GM21381 (cell line): ENCODE data around the gene TDRD3.
"Not testable (repeated sequence)": the region's sequence is repeated elsewhere in the genome, so short reads cannot be mapped to it uniquely, and the experiment has no call there.

ENCODE experiments used
- ATAC-seq: cut with Tn5 transposase; IDR thresholded peaks from one replicate; pipeline ENCODE4 v1.9.1; 2021; ENCODE audit warnings: mild to moderate bottlenecking, moderate library complexity; ENCODE audit not compliant: unreplicated experiment

The TDRD3 gene

DNA sequence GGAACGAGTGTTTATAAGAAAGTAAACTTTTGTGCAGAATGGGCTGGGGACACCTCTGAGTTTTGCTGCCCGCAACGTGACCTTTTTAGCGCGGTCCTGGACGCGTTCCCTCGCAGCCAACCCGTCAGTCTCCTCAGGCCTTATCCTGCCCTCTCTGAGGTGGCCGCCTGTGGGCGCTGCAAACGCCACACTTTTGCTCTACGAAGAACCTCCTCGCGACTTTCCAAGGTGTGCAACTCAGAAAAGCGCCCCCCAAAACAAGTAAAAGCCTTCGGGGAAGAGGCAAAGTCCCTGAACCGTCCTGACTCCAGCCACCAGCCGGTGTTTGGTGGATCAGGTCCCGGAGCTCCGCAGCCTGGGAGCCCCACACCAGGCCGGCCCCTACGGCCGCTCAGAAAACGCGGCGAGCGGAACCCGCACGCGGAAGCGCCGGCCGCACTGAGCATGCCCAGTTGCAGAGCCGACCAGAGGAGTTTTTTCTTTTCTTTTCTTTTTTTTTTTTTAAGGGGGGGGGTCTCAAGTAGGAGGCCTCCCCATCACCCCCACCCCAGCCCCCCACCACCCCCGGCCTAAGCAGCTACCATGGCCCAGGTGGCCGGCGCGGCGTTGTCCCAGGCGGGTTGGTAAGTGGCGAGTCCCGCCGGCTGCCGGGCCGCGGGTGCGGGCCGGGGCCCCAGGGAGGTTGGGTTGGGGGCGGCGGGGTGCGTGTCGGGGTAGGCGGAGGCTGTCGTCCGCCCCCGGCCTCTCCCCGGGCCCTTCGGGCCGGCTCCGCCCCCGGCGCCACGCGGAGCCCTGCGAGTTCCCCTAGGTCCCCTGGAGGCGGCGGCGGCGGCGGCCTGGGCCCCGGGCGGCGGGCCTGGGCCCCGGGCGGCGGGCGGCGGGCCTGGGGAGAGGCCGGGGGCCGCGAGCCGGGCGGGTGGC, at the start of gene TDRD3:
TSS of gene TDRD3 (plus strand) at position 438 of the 921 bp plus-strand sequence. CDS start at position 583, 145 bp downstream.
- peak; percentile 54 for ATAC-seq

DNA sequence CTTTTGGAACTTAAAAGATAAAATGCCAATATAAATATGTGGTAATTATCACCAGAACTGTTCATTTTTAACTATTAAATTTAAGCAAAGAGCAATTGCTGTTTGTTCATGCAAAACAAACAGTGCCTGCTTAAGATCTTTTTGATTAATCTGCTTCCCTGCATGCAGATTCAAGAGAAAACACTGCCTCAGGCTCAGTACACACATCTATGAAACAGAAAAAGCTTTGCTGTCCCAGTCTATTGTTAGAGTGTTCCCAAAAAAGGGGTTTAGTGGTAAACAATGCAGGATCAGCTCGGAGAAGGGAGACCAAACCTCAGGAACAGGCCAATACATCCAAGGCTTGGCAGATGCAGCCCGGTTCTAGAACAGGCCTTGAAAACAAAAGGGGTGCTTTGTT, 49.3 kb upstream of the TDRD3 start:
- ATAC-seq, result no peak

DNA sequence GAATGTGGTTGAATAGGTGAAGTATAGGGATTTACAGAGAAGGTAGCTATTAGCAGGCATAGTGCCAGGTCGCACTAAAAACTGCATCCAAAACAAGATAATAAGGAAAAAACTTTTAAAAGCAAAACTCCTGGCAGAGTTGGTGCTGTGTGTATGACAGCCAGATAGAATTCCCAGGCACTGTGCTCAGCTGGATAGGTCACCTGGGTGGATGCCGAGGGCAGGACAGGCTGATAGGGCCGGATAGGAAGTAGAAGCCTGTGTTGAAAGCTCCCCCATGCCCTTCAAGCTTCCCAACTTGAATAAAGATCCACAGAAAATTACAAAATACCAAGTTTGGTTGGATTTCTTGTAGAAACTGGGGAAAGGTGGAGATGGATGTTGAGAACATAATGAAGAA, 48.9 kb upstream of the TDRD3 start:
- ATAC-seq, result no peak

DNA sequence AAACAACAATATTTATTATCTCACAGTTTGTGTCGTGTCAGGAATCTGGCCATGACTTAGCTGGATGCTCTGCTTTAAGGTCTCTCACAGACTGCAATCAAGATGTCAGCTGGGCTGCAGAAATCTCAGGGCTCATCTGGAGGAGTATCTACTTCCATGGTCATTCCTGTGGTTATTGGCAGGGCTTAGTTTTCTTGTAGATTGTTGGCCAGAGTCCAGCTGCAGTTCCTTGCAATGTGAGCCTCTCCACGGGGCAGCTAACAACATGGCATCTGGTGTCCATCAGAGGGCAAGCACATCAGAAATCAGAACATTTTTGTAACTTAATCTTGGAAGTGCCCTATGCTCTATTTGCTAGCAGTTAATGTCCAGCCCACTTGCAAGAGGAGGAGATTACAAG, 45.7 kb upstream of the TDRD3 start:
- no peak for ATAC-seq

DNA sequence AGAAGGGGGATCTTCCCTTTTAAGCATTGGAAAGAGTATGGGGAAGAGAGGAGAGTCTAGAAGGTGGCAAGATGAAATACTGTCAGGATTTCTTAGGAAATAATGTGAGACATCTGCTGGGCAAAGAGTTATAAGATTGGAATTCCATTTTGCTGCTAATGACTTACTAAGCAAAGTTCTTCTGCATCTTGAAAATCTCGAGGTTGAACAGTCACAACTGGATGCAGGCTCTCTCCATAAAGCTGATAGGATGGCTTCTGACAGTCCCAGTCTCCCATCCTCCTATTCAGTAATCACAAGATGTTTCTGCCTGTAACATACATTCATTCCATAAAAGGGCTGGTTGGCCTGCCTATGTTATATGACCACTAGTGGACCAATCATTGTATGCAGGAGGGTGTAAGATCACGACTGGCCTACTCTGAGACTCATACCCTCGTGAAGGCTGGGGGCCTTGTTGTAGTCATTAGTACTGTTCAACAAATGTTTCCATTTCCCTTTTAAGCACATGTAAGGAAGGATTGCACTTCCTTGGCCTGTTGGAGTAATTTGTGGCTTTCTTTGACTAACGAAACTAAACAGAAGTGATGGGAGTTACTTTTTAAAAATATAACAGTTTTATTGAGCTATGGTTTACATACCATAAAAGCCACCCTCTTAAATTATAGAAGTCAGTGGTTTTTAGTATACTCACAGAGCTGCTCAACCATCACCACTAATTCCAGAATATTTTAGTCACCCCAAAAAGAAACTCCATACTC, 45.0 kb upstream of the TDRD3 start:
- no peak for ATAC-seq

DNA sequence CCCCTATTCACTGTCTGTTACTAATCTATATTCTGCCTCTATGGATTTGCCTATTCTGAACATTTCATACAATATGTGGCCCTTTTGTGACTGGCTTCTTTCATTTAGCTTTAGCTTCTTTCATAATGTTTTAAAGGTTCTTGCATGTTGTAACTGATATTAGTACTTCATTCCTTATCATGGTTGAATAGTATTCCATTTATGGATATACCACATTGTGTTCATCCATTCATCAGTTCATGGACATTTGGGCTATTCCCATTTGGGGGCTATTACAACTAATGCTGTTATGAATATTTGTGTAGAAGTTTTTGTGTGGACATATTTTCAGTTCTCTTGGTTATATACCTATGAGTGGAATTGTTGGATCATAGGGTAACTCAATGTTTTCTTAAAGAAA, 44.4 kb upstream of the TDRD3 start:
- no peak for ATAC-seq

DNA sequence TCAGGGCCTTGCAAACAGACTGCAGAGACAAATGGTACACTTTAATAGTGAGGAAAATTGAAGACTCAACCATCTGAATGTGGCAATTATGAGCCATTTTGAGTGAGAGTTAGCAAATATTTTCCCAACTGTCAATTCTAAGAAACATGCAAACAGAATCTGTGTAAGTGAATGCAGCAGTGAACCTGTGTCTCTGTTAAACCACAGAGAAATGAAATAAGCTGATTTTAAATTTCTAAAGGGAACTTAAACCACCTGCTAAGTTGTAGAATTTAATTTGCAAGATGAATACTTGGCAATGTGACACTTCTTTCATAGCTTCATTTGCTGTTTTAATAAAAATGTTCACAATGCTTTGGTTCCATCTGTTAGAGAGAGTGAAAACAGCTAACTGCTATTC, 42.0 kb upstream of the TDRD3 start:
- no peak for ATAC-seq

DNA sequence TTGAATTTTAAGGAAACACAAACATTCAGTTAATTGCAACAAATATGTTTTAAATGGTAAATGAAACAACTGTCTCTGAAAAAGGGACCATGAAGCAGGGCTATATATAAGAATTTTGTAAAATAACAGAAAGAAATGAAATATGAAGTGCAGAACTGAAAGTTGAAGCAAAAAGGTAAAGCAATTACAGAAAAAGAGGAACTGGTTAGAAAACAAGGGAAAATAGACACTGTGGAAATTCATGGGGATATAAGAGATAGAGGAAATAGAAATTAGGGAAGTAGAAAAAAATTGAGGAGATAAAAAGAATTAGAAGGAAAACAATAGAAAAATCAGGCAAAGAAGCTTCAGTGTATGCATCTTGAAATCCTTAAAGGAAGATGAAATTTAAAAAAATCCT, 40.0 kb upstream of the TDRD3 start:
- no peak for ATAC-seq

DNA sequence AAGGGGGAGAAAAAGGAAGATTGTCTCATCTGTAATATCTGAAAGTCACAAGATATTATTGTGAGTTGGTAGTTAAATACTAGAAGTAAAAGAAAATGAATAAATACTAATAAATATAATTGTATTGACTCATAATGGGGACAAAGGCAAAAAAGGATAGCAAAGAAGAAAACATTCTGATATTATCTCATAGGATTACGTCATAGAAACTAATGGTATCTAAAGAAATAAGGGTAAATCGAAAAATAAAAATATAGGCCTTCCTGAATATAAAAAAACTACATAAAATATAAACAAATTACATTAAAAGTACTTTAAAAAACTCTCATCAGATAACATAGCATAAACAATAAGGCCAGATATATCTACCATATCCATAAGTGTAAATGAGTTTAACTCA, 38.6 kb upstream of the TDRD3 start:
- ATAC-seq, result no peak

DNA sequence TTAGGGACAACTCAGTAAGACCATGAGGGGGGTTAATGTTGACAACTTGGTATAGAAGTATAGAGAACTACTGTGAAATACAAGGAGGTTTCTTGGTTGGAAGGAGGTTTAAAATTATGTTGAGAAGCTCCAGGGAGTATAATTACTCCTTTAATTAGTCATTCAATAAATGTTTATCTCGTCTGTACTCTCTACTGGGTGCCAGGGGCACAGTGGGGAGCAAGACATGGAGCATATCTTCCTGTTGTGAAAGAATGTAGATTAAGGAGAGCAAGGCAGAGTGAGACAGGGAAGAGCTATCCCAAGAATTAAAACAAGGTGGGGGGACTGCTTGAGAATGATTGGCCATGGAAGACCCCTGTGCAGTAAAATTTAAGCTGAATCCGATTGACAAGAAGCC, 33.7 kb upstream of the TDRD3 start:
- ATAC-seq, result no peak

DNA sequence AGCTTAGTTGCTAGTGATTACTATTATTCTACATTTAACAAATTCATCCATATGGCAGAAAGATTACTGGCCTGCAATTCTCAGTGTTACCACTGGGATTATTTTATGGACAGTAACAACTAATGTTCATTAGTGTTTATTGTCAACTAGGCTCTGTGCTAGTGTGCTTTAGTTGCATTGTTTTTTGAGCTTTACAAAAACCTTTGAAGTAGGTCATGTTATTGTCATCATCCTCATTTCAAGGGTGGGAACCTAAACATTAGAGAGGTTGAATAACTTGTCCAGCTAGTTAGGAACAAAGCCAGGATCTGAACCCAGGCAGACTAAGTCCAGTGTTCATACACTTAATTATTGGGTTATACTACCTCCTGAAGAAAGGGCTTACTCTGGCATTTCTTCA, 27.8 kb upstream of the TDRD3 start:
- peak; percentile 66 for ATAC-seq

DNA sequence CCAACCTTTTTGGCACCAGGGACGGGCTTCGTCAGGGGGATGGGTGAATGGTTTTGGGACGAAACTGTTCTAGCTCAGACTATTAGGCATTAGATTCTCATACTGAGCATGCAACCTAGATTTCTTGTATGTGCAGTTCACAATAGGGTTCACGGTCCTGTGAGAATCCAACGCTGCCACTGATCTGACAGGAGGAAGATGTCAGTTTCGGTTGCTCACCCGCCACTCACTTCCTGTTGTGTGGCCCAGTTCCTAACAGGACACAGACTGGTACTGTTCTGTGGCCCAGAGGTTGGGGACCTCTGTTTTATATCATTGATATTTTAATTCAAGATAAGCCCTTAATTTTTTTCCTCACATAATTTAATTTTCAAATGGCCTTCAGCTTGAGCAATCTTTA, 26.7 kb upstream of the TDRD3 start:
- no peak for ATAC-seq

DNA sequence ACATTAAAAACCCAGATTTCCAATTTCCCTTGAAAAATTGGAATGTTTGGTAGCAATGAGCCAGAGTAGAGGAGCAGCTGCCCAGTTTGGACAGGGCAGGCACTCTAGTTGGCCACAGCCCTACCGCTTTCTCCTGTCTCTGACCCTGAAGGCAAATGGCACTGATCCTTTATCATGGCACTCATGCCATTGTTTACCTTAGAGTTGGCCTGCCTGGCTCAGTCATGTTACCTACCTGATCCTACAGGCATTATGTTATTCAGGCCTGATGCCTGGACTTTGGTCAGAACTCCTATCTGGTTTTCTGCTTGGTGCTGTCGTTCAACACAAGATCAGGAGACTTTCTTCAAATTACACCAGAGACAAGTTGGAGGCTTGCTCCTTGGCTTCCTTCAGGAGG, 24.9 kb upstream of the TDRD3 start:
- no peak for ATAC-seq

DNA sequence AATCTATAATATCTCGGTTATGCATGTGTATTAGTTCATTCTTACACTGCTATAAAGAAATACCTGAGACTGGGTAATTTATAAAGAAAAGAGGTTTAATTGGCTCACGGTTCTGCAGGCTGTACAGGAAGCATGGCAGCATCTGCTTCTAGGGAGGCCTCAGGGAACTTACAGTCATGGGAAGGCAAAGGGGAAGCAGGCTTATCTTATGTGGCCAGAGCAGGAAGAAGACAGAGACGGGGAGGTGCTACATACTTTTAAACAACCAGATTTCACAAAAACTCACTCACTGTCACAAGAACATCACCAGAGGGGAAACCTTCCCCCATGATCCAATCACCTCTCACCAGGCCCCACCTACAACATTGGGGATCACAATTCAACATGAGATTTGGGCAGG, 17.7 kb upstream of the TDRD3 start:
- not testable (repeated sequence) for ATAC-seq

DNA sequence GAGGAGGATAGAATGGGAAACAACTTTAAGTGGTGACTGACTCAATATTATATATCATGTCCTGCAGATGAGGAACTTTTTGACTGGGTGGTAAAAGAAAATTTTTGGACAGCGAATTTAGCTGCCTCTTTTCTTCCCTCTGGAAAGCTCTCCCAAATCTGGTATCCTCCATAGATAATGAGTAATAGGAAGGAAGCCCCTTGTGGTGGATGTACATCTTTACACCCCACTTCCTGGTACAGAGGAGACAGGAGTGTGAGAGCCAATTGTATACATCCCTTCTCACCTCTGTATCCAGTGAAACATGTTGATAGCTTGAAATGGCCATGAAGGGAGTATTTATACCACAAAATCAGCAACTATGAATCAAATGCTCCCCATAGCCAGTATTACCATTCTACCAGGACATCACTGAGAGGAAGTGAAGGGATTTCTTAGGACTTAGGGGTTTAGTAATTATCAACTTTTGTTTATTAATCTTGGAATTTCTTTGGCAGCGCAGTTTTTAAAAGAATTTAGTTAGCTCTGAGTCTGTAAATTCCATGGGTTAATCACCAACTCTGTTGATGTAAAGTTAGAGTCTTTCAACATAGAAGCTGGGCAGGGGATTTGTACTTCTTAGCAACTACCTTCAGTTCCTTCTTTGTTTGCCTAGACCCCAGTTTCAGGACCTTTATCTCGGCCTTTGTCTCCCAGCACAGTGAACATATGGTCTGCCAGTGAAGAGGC, 17.0 kb upstream of the TDRD3 start:
- no peak for ATAC-seq

DNA sequence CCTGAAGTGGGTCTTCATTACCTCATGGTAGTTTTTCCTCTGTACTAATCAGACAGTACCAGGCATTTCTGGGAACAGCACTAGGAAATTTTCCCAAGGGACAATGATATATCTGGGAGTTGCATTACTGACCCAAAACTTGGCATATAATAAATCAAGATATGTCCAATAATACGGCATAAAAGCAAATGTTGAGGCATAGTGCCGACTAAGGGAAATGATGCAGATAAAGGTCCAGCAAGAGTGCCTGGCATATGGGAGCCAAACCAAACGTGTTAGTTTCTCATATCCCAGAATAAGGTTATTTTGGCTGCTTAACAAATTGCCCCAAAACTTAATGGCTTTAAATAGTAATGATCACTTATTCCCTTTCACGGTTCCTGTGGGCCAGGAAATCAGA, 12.1 kb upstream of the TDRD3 start:
- no peak for ATAC-seq

DNA sequence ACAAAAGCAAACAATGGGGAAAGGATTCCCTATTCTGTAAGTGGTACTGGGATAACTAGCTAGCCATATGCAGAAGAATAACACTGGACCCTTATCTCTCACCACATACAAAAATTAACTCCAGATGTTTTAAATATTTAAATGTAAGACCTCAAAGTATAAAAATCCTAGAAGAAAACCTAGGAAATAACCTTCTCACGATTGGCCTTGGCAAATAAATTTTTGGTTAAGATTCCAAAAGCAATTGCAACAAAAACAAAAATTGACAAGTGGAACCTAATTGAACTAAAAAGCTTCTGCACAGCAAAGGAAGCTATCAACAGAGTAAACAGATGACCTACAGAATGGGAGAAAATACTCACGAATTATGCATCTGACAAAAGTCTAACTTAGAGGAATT, 10.8 kb upstream of the TDRD3 start:
- ATAC-seq, result no peak

DNA sequence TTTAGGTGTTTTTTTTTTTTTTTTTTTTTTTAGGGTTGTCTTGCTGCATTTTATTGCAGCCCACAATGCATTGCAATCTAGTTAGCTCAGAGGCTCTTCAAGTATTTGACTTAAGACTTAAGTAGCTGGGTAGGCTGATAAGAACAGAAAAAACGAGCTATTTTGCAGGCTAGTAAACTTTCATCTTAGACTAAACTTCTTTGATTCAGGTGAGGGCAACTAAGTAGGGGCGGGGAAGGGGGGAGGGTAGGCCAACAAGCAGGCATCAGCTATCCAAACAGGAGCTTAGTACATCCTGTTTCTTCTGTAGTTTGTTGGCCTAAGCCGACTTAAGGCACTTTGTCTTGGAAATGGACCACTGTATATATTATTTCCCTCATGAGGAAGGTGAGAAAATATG, 4.9 kb upstream of the TDRD3 start:
- ATAC-seq, result no peak

DNA sequence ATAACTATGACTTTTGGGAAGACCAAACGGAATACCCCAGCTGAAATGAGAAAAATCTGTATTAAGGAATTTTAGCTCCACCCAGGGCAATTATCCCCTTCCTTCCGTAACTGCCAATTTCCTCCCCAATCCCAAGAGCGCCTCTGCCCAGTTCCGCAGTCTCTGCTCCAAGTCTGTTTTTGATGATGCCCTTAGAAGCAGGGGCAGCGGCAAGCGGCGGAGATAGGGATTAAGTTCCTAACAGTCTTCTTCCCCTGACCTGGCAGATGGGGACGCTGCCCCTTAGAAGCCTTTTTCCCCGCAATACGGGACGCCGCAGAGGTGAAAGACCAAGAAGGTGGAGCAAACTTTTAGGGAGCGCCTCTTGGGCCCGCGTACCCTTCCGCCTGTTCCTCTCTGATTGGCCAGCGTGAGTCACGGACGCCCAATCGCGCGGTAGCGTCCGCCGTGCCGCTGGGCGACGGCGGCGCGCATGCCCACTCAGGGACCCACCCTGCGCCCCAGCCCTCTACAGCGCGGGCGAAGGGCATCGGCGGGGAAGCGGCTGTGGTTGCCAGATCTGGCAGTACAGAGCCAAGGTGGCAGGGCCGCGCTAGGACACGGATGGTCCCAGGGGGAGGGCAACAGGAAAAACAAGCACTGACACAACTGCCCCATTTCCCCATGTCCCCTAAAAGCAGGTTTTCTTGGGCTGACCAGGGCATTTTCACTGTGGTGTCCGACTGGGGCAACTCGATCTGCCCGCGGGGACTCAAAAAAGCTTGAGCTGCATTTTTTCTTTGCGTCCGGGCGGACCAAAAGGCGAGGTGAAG, 843 bp upstream of the TDRD3 start:
- peak; percentile 70 for ATAC-seq

DNA sequence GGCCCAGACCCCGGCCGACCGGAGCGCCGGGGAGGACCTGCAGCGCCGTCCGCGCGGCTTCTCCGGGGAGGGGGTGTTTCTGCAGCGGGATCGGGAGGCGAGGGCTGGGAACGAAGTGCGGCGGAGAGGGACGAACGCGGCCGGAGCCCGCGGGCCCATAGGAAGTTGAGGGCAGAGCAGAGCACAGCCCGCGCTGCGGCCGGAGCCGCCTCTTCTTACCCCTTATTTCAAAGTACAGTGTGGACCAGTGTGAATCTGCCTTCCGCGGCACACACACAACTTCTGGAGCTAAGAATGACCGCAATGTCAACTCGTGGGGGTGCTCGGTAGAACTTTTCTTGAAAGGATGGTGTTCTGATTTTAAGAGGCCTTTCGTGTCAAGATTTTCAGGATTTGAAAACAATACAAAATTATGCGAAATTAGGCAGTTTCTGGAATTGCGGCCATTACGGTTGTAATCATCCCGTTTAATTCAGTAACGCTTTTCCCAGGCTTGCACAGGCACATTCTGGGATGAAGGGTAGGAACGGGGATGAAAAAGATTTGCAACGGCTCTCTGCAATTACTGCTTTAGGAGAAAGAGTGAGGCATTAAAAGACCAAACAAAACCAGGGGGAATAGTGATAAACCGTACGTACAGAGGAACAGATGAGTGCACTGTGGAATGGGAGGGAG, 821 bp downstream of the TDRD3 start:
- peak; percentile 27 for ATAC-seq
